Caco-2 (cell line): ENCODE results near the gene SHANK1. TPM values are rescaled to one million over a fixed set of nuclear protein-coding genes. Genes with fewer than 3 reads are reported as not detected.
A peak's percentile ranks its signal among the peaks of the same experiment; 100 is the strongest.

Source experiments
- BruUV-seq: library from RNA; stranded (reverse); fragments of 400-500 nt; replicated peaks from 2 replicates; lab custom pipeline; 2021; lab: Mats Ljungman, UMichigan
- CTCF ChIA-PET: fragments of 300-600 bp; sonication (Branson Sonifier 250); formaldehyde crosslinking; loops from one replicate; lab custom pipeline; 2022; ENCODE audit warnings: antibody characterized with exemption; lab: Charles Lee
- POLR2A ChIA-PET: fragments of 300-600 bp; sonication (Branson Sonifier 250); formaldehyde crosslinking; loops from one replicate; lab custom pipeline; 2022; ENCODE audit warnings: antibody characterized with exemption; lab: Charles Lee
- DNase-seq, 2 experiments: peaks; one replicate each; pipeline versions ENCODE4 v3.0.0 to v3.0.0-alpha.2; 2020 to 2022
- H3K27me3 ChIP-seq: replicated peaks from 2 replicates; pipeline ENCODE4 v1.6.0; 2011; ENCODE audit warnings: low read length; ENCODE audit not compliant: control insufficient read depth, insufficient read depth
- H3K36me3 ChIP-seq: 2 replicates; pipeline ENCODE4 v1.5.1; 2011; ENCODE audit warnings: low read length; ENCODE audit not compliant: control insufficient read depth, insufficient read depth
- H3K4me1 ChIP-seq: fragments of 250-450 bp; sonication (Bioruptor Pico); 2 replicates; pipeline ENCODE4 v1.5.1; 2020; ENCODE audit warnings: mild to moderate bottlenecking
- H3K4me3 ChIP-seq: 2 replicates; pipeline ENCODE4 v1.5.1; 2011; ENCODE audit warnings: low read depth, mild to moderate bottlenecking, control low read depth, low read length
- H3K9me3 ChIP-seq: fragments of 250-450 bp; sonication (Bioruptor Pico); 2 replicates; pipeline ENCODE4 v1.5.1; 2020; ENCODE audit warnings: mild to moderate bottlenecking, moderate library complexity
- H3K27ac Mint-ChIP-seq: one replicate; pipeline ENCODE4 v1.8.0; 2022; ENCODE audit warnings: mixed read lengths; ENCODE audit not compliant: unreplicated experiment
- H3K27me3 Mint-ChIP-seq: one replicate; pipeline ENCODE4 v1.8.0; 2022; ENCODE audit warnings: mixed read lengths; ENCODE audit not compliant: insufficient read depth, unreplicated experiment
- H3K36me3 Mint-ChIP-seq: one replicate; pipeline ENCODE4 v1.8.0; 2022; ENCODE audit warnings: mild to moderate bottlenecking, mixed read lengths; ENCODE audit not compliant: insufficient read depth, unreplicated experiment
- H3K4me1 Mint-ChIP-seq: one replicate; pipeline ENCODE4 v1.8.0; 2022; ENCODE audit warnings: low read depth, mixed read lengths; ENCODE audit not compliant: unreplicated experiment
- H3K4me3 Mint-ChIP-seq: one replicate; pipeline ENCODE4 v1.8.0; 2022; ENCODE audit warnings: mild to moderate bottlenecking, moderate library complexity, mixed read lengths; ENCODE audit not compliant: unreplicated experiment
- H3K9me3 Mint-ChIP-seq: one replicate; pipeline ENCODE4 v1.8.0; 2022; ENCODE audit warnings: mixed read lengths; ENCODE audit not compliant: unreplicated experiment
- CTCF ChIP-seq, 2 experiments: fragments of 200-600 bp in 1 of 2; IDR thresholded peaks; 1 replicate in 1 of 2; 2 replicates in 1 of 2; pipeline versions ENCODE4 v1.5.1 to v1.8.0; 2011 to 2022; ENCODE audit warnings: antibody characterized with exemption in 1 of 2, control low read depth in 1 of 2, inconsistent platforms in 1 of 2, low read depth in 1 of 2, low read length in 1 of 2, mild to moderate bottlenecking in 1 of 2, moderate library complexity in 1 of 2; ENCODE audit not compliant: insufficient read depth in 1 of 2, severe bottlenecking in 1 of 2, unreplicated experiment in 1 of 2
- intact Hi-C: fragments of 100-400 bp; cut with micrococcal nuclease; formaldehyde crosslinking; loops from one replicate; pipeline ENCODE4 v1.10.0; 2022; ENCODE audit not compliant: unreplicated experiment
- total RNA-seq: library from RNA; stranded (reverse); gene quantifications from 2 replicates; pipeline ENCODE4 v1.2.3, GENCODE V29; 2022

Gene SHANK1
- total RNA-seq, 1 experiment from 2014 or later = not detected

- H3K4me3 ChIP-seq = no peak overlapping the region
- no peaks in the 10 kb centered on the region for H3K9me3 Mint-ChIP-seq
- 0 out of 2 replicates have a peak, but pooled peaks cover 1% of the 10 kb centered on the region for H3K27me3 ChIP-seq
- ChIA-PET POLR2A (no interaction called here), CTCF (interaction anchor here (0.8 kb wide), 1 partner anchor 10 kb away, joined by 4 read pairs; no protein-coding TSS in a partner anchor)
- peak in 1 of 2 experiments; percentile 49 for DNase-seq
- H3K9me3 ChIP-seq = no peaks in the 10 kb centered on the region
- no peaks in the 10 kb centered on the region for H3K4me1 ChIP-seq
- no peaks in the 10 kb centered on the region for H3K36me3 ChIP-seq
- H3K4me1 Mint-ChIP-seq = no peaks in the 10 kb centered on the region
- TF ChIP-seq CTCF (IDR thresholded peaks at IDR 0.05; ENCODE audit: insufficient read depth in 1 of 2, low read depth in 1 of 2, low read length in 1 of 2, severe bottlenecking in 1 of 2, unreplicated experiment in 1 of 2) = no peak
- peaks cover 35% of the 10 kb centered on the region for H3K27me3 Mint-ChIP-seq
- BruUV-seq = no TSS peak
- H3K36me3 Mint-ChIP-seq = no peaks in the 10 kb centered on the region
- intact Hi-C loops = no loop called here
- no peak overlapping the region for H3K4me3 Mint-ChIP-seq
- no peak overlapping the region for H3K27ac Mint-ChIP-seq
Measured at GRCh38 chr19:50695251-50696093, 24.1 kb downstream of the SHANK1 start.

- no TSS peak for BruUV-seq
- no peak overlapping the region for H3K27ac Mint-ChIP-seq
- Histone ChIP-seq H3K4me3 (no peak overlapping the region), H3K36me3 (no peaks in the 10 kb centered on the region), H3K9me3 (no peaks in the 10 kb centered on the region), H3K27me3 (0 out of 2 replicates have a peak, but pooled peaks cover 1% of the 10 kb centered on the region), H3K4me1 (no peaks in the 10 kb centered on the region)
- no peaks in the 10 kb centered on the region for H3K36me3 Mint-ChIP-seq
- no peak for TF ChIP-seq CTCF (IDR thresholded peaks at IDR 0.05; ENCODE audit: insufficient read depth in 1 of 2, low read depth in 1 of 2, low read length in 1 of 2, severe bottlenecking in 1 of 2, unreplicated experiment in 1 of 2)
- no peak for DNase-seq
- H3K4me1 Mint-ChIP-seq = no peaks in the 10 kb centered on the region
- ChIA-PET POLR2A (no interaction called here), CTCF (no interaction called here)
- H3K27me3 Mint-ChIP-seq = peaks cover 31% of the 10 kb centered on the region
- intact Hi-C loops = no loop called here
- H3K4me3 Mint-ChIP-seq = no peak overlapping the region
- no peaks in the 10 kb centered on the region for H3K9me3 Mint-ChIP-seq
Measured at GRCh38 chr19:50694815-50695145, 24.8 kb downstream of the SHANK1 start.

- no peaks in the 10 kb centered on the region for H3K4me1 Mint-ChIP-seq
- no peak overlapping the region for H3K27ac Mint-ChIP-seq
- POLR2A ChIA-PET = no interaction called here
- no peak for DNase-seq
- no TSS peak for BruUV-seq
- H3K9me3 Mint-ChIP-seq = no peaks in the 10 kb centered on the region
- Histone ChIP-seq H3K27me3 (0 out of 2 replicates have a peak, but pooled peaks cover 1% of the 10 kb centered on the region), H3K4me3 (no peak overlapping the region), H3K4me1 (no peaks in the 10 kb centered on the region), H3K9me3 (no peaks in the 10 kb centered on the region), H3K36me3 (no peaks in the 10 kb centered on the region)
- intact Hi-C loops = no loop called here
- no peak overlapping the region for H3K4me3 Mint-ChIP-seq
- TF ChIP-seq CTCF (IDR thresholded peaks at IDR 0.05; ENCODE audit: insufficient read depth in 1 of 2, low read depth in 1 of 2, low read length in 1 of 2, severe bottlenecking in 1 of 2, unreplicated experiment in 1 of 2) = no peak
- CTCF ChIA-PET = no interaction called here
- H3K36me3 Mint-ChIP-seq = no peaks in the 10 kb centered on the region
- peaks cover 29% of the 10 kb centered on the region for H3K27me3 Mint-ChIP-seq
Measured at GRCh38 chr19:50693064-50693975, 26.3 kb downstream of the SHANK1 start.
